CD14-positive monocyte (primary cell): ENCODE results near the gene EIF3J. TPM values are rescaled to one million over a fixed set of nuclear protein-coding genes. Genes with fewer than 3 reads are reported as not detected.

ENCODE experiments used
- DNase-seq, 3 donors: peaks; one replicate each; pipeline ENCODE4 v3.0.0-alpha.2; 2011 to 2022
- H2AFZ ChIP-seq: 2 replicates; pipeline ENCODE4 v1.6.0; 2012; ENCODE audit warnings: mild to moderate bottlenecking, low read depth, low read length, inconsistent platforms; ENCODE audit not compliant: insufficient read depth, poor library complexity, severe bottlenecking
- H3K27ac ChIP-seq, 2 donors: 1 replicate in 1 of 2; 2 replicates in 1 of 2; pipeline ENCODE4 v1.5.1; 2012 to 2013; ENCODE audit warnings: low read length in 2 of 2, control low read depth in 1 of 2, inconsistent platforms in 1 of 2, low read depth in 1 of 2, mild to moderate bottlenecking in 1 of 2
- H3K27me3 ChIP-seq, 2 donors: one replicate each; pipeline versions ENCODE4 v1.6.0 to v1.6.1; 2011 to 2013; ENCODE audit warnings: low read length in 2 of 2; ENCODE audit not compliant: control insufficient read depth in 2 of 2, insufficient read depth in 2 of 2
- H3K36me3 ChIP-seq, 2 donors: replicated peaks in 1 of 2; 1 replicate in 1 of 2; 2 replicates in 1 of 2; pipeline versions ENCODE4 v1.5.1 to v1.6.1; 2012 to 2013; ENCODE audit warnings: low read length in 2 of 2, control low read depth in 1 of 2, inconsistent platforms in 1 of 2, mild to moderate bottlenecking in 1 of 2; ENCODE audit not compliant: insufficient read depth in 2 of 2, control insufficient read depth in 1 of 2
- H3K4me1 ChIP-seq, 2 donors: 1 replicate in 1 of 2; 2 replicates in 1 of 2; pipeline versions ENCODE4 v1.5.1 to v1.6.1; 2012 to 2013; ENCODE audit warnings: low read length in 2 of 2, control low read depth in 1 of 2, inconsistent platforms in 1 of 2, mild to moderate bottlenecking in 1 of 2, moderate library complexity in 1 of 2; ENCODE audit not compliant: insufficient read depth in 2 of 2, control insufficient read depth in 1 of 2
- H3K4me2 ChIP-seq: replicated peaks from 2 replicates; pipeline ENCODE3; 2012; ENCODE audit warnings: low read length, moderate library complexity, mild to moderate bottlenecking; ENCODE audit not compliant: poor library complexity, severe bottlenecking; ENCODE audit errors: extremely low read depth
- H3K4me3 ChIP-seq, 3 experiments: fragments of 200-600 bp in 1 of 3; sonication (generic) in 1 of 3; replicated peaks in 1 of 3; 1 replicate in 2 of 3; 2 replicates in 1 of 3; pipeline ENCODE4 v1.5.1; 2011 to 2013; ENCODE audit warnings: low read length in 3 of 3, mild to moderate bottlenecking in 3 of 3, control low read depth in 2 of 3, low read depth in 2 of 3, inconsistent platforms in 1 of 3, moderate library complexity in 1 of 3
- H3K79me2 ChIP-seq: 2 replicates; pipeline ENCODE4 v1.6.0; 2012; ENCODE audit warnings: mild to moderate bottlenecking, control low read depth, inconsistent platforms, low read length, moderate library complexity; ENCODE audit not compliant: insufficient read depth
- H3K9ac ChIP-seq: 2 replicates; pipeline ENCODE4 v1.6.0; 2017; ENCODE audit warnings: low read length, mild to moderate bottlenecking; ENCODE audit not compliant: insufficient read depth, poor library complexity, severe bottlenecking
- H3K9me3 ChIP-seq, 2 donors: replicated peaks in 1 of 2; 1 replicate in 1 of 2; 2 replicates in 1 of 2; pipeline versions ENCODE4 v1.5.1 to v1.6.1; 2012 to 2013; ENCODE audit warnings: low read length in 2 of 2, control low read depth in 1 of 2; ENCODE audit not compliant: control insufficient read depth in 1 of 2, insufficient read depth in 1 of 2
- H4K20me1 ChIP-seq: 2 replicates; pipeline ENCODE4 v1.6.0; 2012; ENCODE audit warnings: mild to moderate bottlenecking, low read length, control low read depth, moderate library complexity; ENCODE audit not compliant: insufficient read depth
- H3K27ac Mint-ChIP-seq, 7 donors: one replicate each; pipeline ENCODE4 v1.8.0; 2020; ENCODE audit warnings: mild to moderate bottlenecking in 7 of 7, mixed read lengths in 7 of 7, moderate library complexity in 6 of 7, inconsistent platforms in 2 of 7
- H3K27me3 Mint-ChIP-seq, 3 donors: one replicate each; pipeline ENCODE4 v1.8.0; 2021 to 2022; ENCODE audit warnings: low read depth in 3 of 3, mild to moderate bottlenecking in 3 of 3, mixed read lengths in 3 of 3, moderate library complexity in 3 of 3, inconsistent platforms in 1 of 3
- H3K36me3 Mint-ChIP-seq, 2 donors: one replicate each; pipeline ENCODE4 v1.8.0; 2020; ENCODE audit warnings: mixed read lengths in 2 of 2, inconsistent platforms in 1 of 2, mild to moderate bottlenecking in 1 of 2
- H3K4me1 Mint-ChIP-seq: one replicate; pipeline ENCODE4 v1.8.0; 2020; ENCODE audit warnings: mild to moderate bottlenecking, mixed read lengths
- H3K4me3 Mint-ChIP-seq, 2 donors: one replicate each; pipeline ENCODE4 v1.8.0; 2020; ENCODE audit warnings: mild to moderate bottlenecking in 2 of 2, mixed read lengths in 2 of 2, moderate library complexity in 1 of 2
- H3K9me3 Mint-ChIP-seq, 7 donors: one replicate each; pipeline ENCODE4 v1.8.0; 2020 to 2022; ENCODE audit warnings: mixed read lengths in 7 of 7, mild to moderate bottlenecking in 6 of 7, moderate library complexity in 6 of 7, inconsistent platforms in 2 of 7
- CTCF ChIP-seq: fragments of 200-600 bp; IDR thresholded peaks from one replicate; pipeline ENCODE4 v1.8.0; 2022; ENCODE audit warnings: antibody characterized with exemption, mild to moderate bottlenecking
- WGBS: methylation state at CpG from one replicate; pipeline ENCODE4 v1.1.5; 2013; ENCODE audit warnings: missing lambda C conversion rate; ENCODE audit not compliant: insufficient coverage; 5-methylcytosine and 5-hydroxymethylcytosine counted together
- intact Hi-C, 2 donors: fragments of 100-400 bp; cut with micrococcal nuclease; formaldehyde crosslinking; loops; one replicate each; pipeline versions ENCODE4 v1.15.0 to v1.15.1; 2023
- polyA plus RNA-seq, 3 donors: library from polyadenylated mRNA; depleted of rRNA in 1 of 3; unstranded in 2 of 3; stranded (reverse) in 1 of 3; fragments of 300-500 nt in 2 of 3; fragments of >200 nt in 1 of 3; fragmentation: Illumina TruSeq in 2 of 3; gene quantifications; 1 replicate in 2 of 3; 2 replicates in 1 of 3; pipeline ENCODE4 v1.2.3, GENCODE V29; 2012 to 2021

Gene EIF3J
- polyA plus RNA-seq, 3 donors = 9.7 to 20.1 (median 13.5) TPM

- peaks cover 51 to 88% of the 10 kb centered on the region in 2 donors for H3K36me3 Mint-ChIP-seq
Measured at GRCh38 chr15:44490622-44491021, 46.3 kb upstream of the EIF3J start.

GRCh38 chr15:44492040-44492439 is 44.9 kb upstream of the EIF3J start:
- Histone ChIP-seq H2AFZ (no peak overlapping the region), H3K9ac (no peak overlapping the region), H3K4me1 (no peaks in the 10 kb centered on the region), H3K4me2 (no peak overlapping the region), H3K79me2 (peaks cover 4% of the 10 kb centered on the region), H4K20me1 (no peaks in the 10 kb centered on the region), H3K27ac (no peak overlapping the region), H3K27me3 (no peaks in the 10 kb centered on the region), H3K9me3 (no peaks in the 10 kb centered on the region), H3K4me3 (no peak overlapping the region), H3K36me3 (peaks cover 69 to 97% of the 10 kb centered on the region in 2 donors)
- no peak overlapping the region for H3K4me3 Mint-ChIP-seq
- peaks cover 57 to 92% of the 10 kb centered on the region in 2 donors for H3K36me3 Mint-ChIP-seq
- no peak overlapping the region for H3K27ac Mint-ChIP-seq
- 98% methylated on average over 7 of the region's 7 CpGs for WGBS
- H3K4me1 Mint-ChIP-seq = no peaks in the 10 kb centered on the region
- no peaks in the 10 kb centered on the region for H3K9me3 Mint-ChIP-seq
- TF ChIP-seq CTCF = no peak
- intact Hi-C loops = no loop called here
- DNase-seq = no peak
- H3K27me3 Mint-ChIP-seq = no peaks in the 10 kb centered on the region

More at GRCh38 chr15:44490622-44491021, 46.3 kb upstream of the EIF3J start:
- peaks cover 4% of the 10 kb centered on the region for H3K79me2 ChIP-seq
- no peak overlapping the region for H3K4me3 ChIP-seq
- TF ChIP-seq CTCF = no peak
- H3K9ac ChIP-seq = no peak overlapping the region
- Mint-ChIP-seq H3K4me1 (no peaks in the 10 kb centered on the region), H3K4me3 (no peak overlapping the region), H3K27me3 (no peaks in the 10 kb centered on the region), H3K27ac (no peak overlapping the region), H3K9me3 (no peaks in the 10 kb centered on the region)
- H3K27ac ChIP-seq = no peak overlapping the region
- H3K9me3 ChIP-seq = no peaks in the 10 kb centered on the region
- no peak for DNase-seq
- no peaks in the 10 kb centered on the region for H3K27me3 ChIP-seq
- H3K36me3 ChIP-seq = peaks cover 62 to 97% of the 10 kb centered on the region in 2 donors
- WGBS = 100% methylated on average over 1 of the region's 3 CpGs
- intact Hi-C loops = no loop called here
- H3K4me2 ChIP-seq = no peak overlapping the region
- no peaks in the 10 kb centered on the region for H3K4me1 ChIP-seq
- H4K20me1 ChIP-seq = no peaks in the 10 kb centered on the region
- H2AFZ ChIP-seq = no peak overlapping the region
